HG03060 (cell line): Measurements from ENCODE around the gene DGCR8.
"Not testable (repeated sequence)": the region's sequence is repeated elsewhere in the genome, so short reads cannot be mapped to it uniquely, and the experiment has no call there.

ENCODE experiments used
- ATAC-seq: cut with Tn5 transposase; IDR thresholded peaks from one replicate; pipeline ENCODE4 v1.9.1; 2021; ENCODE audit warnings: low read depth, moderate number of reproducible peaks; ENCODE audit not compliant: unreplicated experiment

Gene DGCR8

DNA sequence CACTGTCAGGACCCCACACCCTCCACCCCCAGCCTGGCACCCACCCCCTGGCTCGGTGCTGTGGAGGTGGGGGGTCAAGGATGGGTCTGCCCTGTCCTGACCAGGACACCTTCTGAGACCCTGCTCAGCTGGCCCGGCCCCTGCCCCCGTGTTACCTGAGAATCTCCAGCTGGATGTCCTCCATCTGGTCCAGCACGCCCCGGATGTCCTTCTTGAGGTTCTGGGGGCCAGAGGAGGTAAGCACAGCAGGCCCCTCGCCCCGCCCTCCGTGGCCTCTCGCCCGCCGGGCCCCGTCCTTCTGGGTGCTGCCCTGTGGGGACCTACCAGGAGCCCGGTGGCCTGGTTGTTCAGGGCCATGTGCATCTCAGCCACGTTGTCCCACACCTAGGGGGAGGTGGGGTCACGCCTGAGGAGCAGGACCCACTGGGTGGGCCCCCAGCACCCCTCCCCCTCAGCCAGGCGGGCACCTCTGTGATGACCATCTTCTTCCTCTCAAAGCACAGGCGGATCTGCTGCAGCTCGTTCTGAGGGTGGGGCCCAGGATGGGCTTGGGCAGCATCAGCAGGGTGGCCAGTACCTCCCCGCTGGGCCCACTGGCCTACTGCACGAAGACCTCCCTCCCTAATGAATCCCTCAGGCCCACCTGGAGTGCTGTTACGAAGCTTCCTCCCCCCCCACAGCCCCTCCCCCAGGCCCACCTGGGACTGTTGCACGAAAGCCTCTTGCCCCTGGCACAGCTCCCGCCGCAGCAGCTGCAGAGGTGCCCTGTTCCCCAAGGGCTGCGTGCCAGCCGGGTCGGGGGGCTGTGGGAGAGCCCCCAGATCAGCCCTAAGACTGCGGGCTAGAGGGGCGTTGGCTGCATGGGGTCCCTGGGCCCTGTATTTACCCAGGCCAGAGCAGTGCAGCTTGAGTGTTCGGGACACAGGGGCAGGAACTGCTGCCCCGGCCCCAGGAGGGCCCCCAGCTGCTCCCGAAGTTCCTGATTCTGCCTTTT lies 69.5 kb downstream of the DGCR8 start:
- no peak for ATAC-seq

DNA sequence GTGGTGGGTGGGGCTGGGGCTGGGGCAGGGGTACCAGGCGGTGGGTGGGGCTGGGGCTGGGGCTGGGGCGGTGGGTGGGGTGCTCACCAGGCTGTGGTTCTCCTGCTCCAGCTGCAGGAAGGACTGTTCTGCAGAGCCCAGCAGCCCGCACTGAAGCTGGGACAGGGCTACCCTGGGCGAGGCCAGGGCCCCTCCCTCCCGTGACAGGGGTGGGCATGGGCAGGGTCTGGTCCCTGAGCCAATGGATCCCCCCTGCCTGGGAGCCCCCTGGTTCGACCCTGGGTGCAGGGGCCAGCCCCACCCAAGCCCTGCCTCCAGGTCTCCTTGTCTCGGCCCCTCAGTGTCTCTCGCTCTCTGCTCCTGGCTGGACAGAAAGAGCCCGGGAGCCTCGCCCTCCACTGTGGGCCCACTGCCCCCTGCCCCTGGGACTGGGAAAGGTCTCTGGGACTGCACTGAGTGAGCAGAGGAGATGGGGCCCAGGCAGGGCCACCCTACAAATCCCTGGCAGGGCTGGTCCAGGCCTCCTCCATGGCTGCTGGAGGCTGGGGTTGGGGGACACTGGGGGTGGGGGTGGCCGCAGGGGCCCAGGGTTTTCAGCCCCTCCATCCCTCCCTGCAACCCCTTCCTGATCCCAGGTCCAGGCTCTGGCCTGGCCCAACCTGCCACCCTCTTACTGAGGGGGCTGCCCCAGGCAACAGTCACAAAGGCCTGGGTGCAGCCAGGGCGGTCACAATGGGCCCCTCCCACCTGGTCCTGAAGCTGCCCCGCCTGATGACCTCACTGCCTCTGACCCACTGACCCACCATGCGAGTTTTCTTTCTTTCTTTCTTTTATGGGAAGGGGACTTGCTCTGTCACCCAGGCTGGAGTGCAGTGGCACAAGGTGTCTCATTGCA lies 70.6 kb downstream of the DGCR8 start, which contains the start of gene CCDC188:
Gene CCDC188, minus strand, starts transcription at position 675 of the 895 bp plus-strand sequence. Its CDS starts 69 bp downstream, at position 606.
- ATAC-seq = no peak

- ATAC-seq = no peak
Observed at GRCh38 chr22:20151276-20151588, 71.2 kb downstream of the DGCR8 start.

DNA sequence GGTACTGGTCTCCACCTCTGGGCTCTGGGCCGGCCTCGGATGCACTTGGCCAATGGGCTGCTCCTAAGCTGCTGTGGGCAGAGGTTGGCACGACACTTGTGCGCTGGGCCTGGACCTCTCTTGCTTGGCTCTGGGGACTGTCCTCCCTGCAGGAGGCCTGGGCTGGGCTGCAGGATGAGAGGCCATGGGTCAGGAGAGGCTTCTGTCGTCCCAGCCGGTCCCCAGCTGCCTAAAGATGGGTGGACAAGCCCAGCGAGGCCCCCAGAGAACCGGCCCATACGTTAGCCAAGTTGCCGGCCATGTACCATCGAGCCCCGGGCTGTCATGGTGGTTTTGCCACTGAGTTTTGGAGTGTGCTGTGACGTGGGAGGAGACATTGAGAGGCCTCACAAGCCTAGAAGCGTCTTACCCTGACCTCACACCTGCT lies 72.4 kb downstream of the DGCR8 start:
- ATAC-seq = no peak

DNA sequence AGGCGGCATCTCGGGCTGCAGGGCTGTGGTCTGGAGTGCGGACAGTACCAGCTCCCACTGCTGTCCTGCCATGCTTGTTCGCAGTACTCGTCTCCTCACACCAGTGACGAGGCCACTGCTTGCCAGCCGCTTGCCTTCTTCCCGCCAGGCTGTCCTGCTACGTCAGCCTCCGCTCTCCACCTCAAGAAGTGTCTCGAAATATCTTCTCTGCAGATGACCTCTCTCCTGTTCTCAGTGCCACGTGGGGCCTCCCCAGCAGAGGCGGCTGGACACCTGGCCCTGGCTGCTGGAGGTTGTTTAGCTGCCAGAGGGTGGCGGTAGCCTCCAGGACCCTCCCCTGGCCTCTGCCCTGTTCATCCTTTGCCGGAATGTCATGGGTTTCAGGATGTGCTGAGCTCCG lies 73.9 kb downstream of the DGCR8 start:
- ATAC-seq = no peak

- no peak for ATAC-seq
Observed at GRCh38 chr22:20154602-20155187, 74.7 kb downstream of the DGCR8 start.

DNA sequence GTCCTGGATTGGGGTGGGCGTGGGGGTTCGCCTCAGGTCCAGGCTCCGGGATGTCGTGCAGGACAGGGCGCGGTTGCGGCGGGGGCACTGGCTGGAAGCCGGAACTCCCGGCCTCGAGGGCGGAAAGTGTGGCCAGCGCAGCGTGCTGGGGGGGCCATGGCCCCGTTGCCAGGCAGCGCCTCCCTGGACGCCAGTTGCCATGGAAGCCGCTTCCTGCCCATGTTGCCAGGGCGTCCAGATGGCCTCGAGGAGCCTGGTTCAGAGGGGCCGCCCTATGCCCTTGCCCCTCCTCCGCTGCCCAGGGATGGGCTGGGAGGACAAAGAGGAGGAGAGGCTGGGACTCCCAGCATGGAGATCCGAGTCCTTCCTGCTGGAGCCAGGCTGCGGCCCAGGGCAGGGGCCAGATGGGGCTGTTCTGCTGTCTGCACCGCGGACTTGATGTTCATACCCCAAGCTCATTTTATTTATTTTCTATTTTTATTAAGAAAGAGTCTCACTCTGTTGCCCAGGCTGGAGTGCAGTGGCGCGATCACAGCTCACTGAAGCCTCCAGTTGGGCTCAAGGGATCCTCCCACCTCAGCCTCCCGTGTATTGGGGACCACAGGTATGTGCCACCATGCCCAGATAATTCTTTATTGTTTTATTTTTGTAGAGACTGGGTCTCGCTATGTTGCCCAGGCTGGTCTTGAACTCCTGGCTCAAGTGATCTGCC lies 75.4 kb downstream of the DGCR8 start:
- no peak for ATAC-seq

GRCh38 chr22:20156042-20156389 lies 76.0 kb downstream of the DGCR8 start:
- ATAC-seq = no peak

DNA sequence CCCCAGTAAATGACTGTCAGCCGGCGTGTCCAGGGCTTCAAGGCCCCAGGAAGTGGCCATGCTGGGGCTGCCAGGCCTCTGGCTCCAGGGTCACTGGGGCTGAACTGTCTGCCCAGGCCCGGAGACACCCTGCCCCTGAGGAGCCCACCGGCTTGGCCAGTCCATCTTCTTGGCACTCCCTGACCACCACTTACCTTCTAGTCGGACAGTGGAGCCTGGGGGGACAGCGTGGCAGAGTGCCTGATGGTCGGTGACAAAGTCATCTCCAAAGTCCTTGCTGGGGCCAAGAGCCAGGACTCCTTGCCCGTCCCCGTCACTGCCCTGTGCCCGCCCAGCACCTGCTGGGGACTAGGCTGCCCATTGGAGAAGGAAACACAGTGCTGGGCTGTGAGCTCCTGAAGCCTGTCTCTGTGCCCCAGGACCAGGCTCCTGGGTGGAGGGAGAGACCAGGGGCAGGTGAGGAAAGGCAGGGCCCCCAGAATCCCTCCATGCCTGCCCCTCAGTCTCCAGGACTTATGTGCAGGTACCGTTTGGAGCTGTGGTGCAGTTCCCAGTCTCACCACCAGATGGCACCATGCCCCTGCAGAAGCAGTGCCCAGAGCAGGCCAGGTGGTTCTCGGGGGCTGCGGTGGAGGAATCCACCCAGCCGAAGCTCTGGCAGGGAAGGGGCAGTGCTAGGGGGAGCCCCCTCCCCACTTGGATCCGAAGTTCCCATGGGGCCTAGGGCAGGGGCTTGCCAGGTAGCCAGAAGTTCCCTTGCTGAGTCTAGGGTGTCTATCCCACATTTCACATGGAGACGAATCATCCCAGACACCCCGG lies 76.8 kb downstream of the DGCR8 start:
- no peak for ATAC-seq

GRCh38 chr22:20157430-20158183 lies 77.6 kb downstream of the DGCR8 start:
- ATAC-seq = no peak

- no peak for ATAC-seq
Observed at GRCh38 chr22:20158391-20159036, 78.5 kb downstream of the DGCR8 start.

- ATAC-seq = no peak
Observed at GRCh38 chr22:20159076-20159475, 79.0 kb downstream of the DGCR8 start.

DNA sequence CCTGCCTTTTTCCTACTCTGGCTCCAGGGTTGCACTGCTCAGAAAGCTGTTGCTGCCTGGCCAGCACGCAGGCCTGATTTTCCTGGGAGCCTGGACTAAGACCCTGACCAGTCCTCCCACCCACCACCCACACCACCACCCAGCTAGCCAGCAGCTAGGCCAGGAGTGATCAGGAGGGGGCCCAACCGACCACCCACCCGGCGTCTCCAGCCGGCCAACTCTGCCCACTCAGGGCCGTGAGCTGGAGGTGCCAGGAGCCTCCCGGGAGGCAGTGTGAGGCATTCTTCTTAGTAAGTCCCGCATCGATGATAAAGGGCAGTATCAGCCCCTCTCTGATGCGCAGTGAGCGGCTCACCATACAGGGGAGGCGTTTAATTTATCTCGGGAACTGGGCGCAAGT lies 79.5 kb downstream of the DGCR8 start:
- ATAC-seq = not testable (repeated sequence)

GRCh38 chr22:20160041-20160440 lies 80.0 kb downstream of the DGCR8 start:
- ATAC-seq = no peak
